Tibial nerve (tissue), 4 donors: ENCODE data around the gene CDH13. TPM values are rescaled to one million over a fixed set of nuclear protein-coding genes. Genes with fewer than 3 reads are reported as not detected.

Source experiments
- DNase-seq, 2 donors: peaks; one replicate each; pipeline ENCODE4 v3.0.0-alpha.2; 2019; ENCODE audit warnings: low spot score in 2 of 2
- H3K27ac ChIP-seq, 4 donors: fragments of 200-600 bp; sonication (generic) in 3 of 4; one replicate each; pipeline ENCODE4 v1.5.1; 2017 to 2019; ENCODE audit warnings: mild to moderate bottlenecking in 1 of 4
- H3K27me3 ChIP-seq, 2 donors: fragments of 200-600 bp; sonication (generic) in 1 of 2; one replicate each; pipeline versions ENCODE4 v1.5.1 to v1.6.0; 2017 to 2019
- H3K36me3 ChIP-seq, 3 donors: fragments of 200-600 bp; sonication (generic); one replicate each; pipeline ENCODE4 v1.5.1; 2018 to 2019
- H3K4me1 ChIP-seq, 4 donors: fragments of 200-600 bp; sonication (generic) in 3 of 4; one replicate each; pipeline ENCODE4 v1.5.1; 2017 to 2019
- H3K4me3 ChIP-seq, 4 donors: fragments of 200-600 bp; sonication (generic) in 3 of 4; one replicate each; pipeline ENCODE4 v1.5.1; 2017 to 2019; ENCODE audit warnings: mild to moderate bottlenecking in 1 of 4, moderate library complexity in 1 of 4
- H3K9me3 ChIP-seq, 4 donors: fragments of 200-600 bp; sonication (generic) in 3 of 4; one replicate each; pipeline ENCODE4 v1.5.1; 2017 to 2019
- CTCF ChIP-seq, 5 experiments: fragments of 200-600 bp in 3 of 5; fragments of 450-650 bp in 2 of 5; sonication (generic) in 3 of 5; IDR thresholded peaks; one replicate each; pipeline ENCODE4 v1.5.1; 2016 to 2019; ENCODE audit warnings: antibody characterized with exemption in 5 of 5, mild to moderate bottlenecking in 3 of 5, moderate library complexity in 2 of 5
- EP300 ChIP-seq, 2 donors: sonication (generic); formaldehyde crosslinking; IDR thresholded peaks; one replicate each; pipeline ENCODE4 v1.6.1; 2017; ENCODE audit warnings: antibody characterized with exemption in 2 of 2, mild to moderate bottlenecking in 1 of 2
- POLR2A ChIP-seq, 2 donors: fragments of 450-650 bp; IDR thresholded peaks; one replicate each; pipeline ENCODE4 v1.6.1; 2017; ENCODE audit warnings: antibody characterized with exemption in 2 of 2, mild to moderate bottlenecking in 2 of 2, moderate library complexity in 2 of 2
- WGBS, 2 donors: methylation state at CpG; one replicate each; pipeline ENCODE4 v1.1.5; 2018; 5-methylcytosine and 5-hydroxymethylcytosine counted together
- total RNA-seq, 4 donors: library from RNA; depleted of rRNA; stranded (reverse); fragments of >200 nt; gene quantifications; one replicate each; pipeline ENCODE4 v1.1.0, GENCODE V29; 2016

The CDH13 gene
- total RNA-seq, 4 donors from 2014 or later, result 4.1 to 14.4 (median 5.8) TPM

GRCh38 chr16:83744441-83744981, 1117.7 kb downstream of the CDH13 start:
- H3K4me1 ChIP-seq, result peaks cover 0 to 15% (median 0%) of the 10 kb centered on the region in 4 donors
- 20 to 28% methylated on average over 11 to 12 of the region's 12 CpGs for WGBS, 2 donors
- H3K27me3 ChIP-seq, result no peaks in the 10 kb centered on the region
- TF ChIP-seq CTCF (IDR thresholded peaks at IDR 0.05) (no peak), EP300 (IDR thresholded peaks at IDR 0.05) (peak in 1 of 2 donors; percentile 72), POLR2A (IDR thresholded peaks at IDR 0.05) (no peak)
- no peaks in the 10 kb centered on the region for H3K36me3 ChIP-seq
- peak in 1 of 2 donors; percentile 16 for DNase-seq
- peak overlapping the region in 2 of 4 donors; percentile 63 to 65 for H3K27ac ChIP-seq
- no peak overlapping the region for H3K4me3 ChIP-seq
- H3K9me3 ChIP-seq, result no peaks in the 10 kb centered on the region

GRCh38 chr16:83746611-83747010, 1119.8 kb downstream of the CDH13 start:
- Histone ChIP-seq H3K9me3 (no peaks in the 10 kb centered on the region), H3K27me3 (no peaks in the 10 kb centered on the region), H3K4me3 (no peak overlapping the region), H3K36me3 (no peaks in the 10 kb centered on the region), H3K4me1 (peaks cover 0 to 15% (median 0%) of the 10 kb centered on the region in 4 donors), H3K27ac (no peak overlapping the region)
- no peak for DNase-seq
- no peak for TF ChIP-seq CTCF (IDR thresholded peaks at IDR 0.05)
- no peak for TF ChIP-seq EP300 (IDR thresholded peaks at IDR 0.05)
- TF ChIP-seq POLR2A (IDR thresholded peaks at IDR 0.05), result no peak

GRCh38 chr16:83747936-83748335, 1121.2 kb downstream of the CDH13 start:
- WGBS, 2 donors, result 72 to 98% methylated on average over 3 of the region's 3 CpGs
- Histone ChIP-seq H3K4me1 (peaks cover 0 to 12% (median 0%) of the 10 kb centered on the region in 4 donors), H3K36me3 (no peaks in the 10 kb centered on the region), H3K27me3 (no peaks in the 10 kb centered on the region), H3K4me3 (no peak overlapping the region), H3K9me3 (no peaks in the 10 kb centered on the region), H3K27ac (no peak overlapping the region)
- no peak for DNase-seq
- TF ChIP-seq EP300 (IDR thresholded peaks at IDR 0.05), result no peak
- no peak for TF ChIP-seq CTCF (IDR thresholded peaks at IDR 0.05)
- no peak for TF ChIP-seq POLR2A (IDR thresholded peaks at IDR 0.05)

- no peaks in the 10 kb centered on the region for H3K36me3 ChIP-seq
- TF ChIP-seq CTCF (IDR thresholded peaks at IDR 0.05) (no peak), POLR2A (IDR thresholded peaks at IDR 0.05) (no peak), EP300 (IDR thresholded peaks at IDR 0.05) (no peak)
- H3K9me3 ChIP-seq, result peaks cover 0 to 25% (median 4%) of the 10 kb centered on the region in 4 donors
- H3K4me3 ChIP-seq, result no peak overlapping the region
- no peak overlapping the region for H3K27ac ChIP-seq
- H3K27me3 ChIP-seq, result no peaks in the 10 kb centered on the region
- no peak for DNase-seq
- no peaks in the 10 kb centered on the region for H3K4me1 ChIP-seq
These were observed 1128.6 kb downstream of the CDH13 start for GRCh38 chr16:83755391-83755790.

- 28% methylated on average over 11 of the region's 11 CpGs for WGBS, 2 donors
- no peak overlapping the region for H3K4me3 ChIP-seq
These were observed 1135.6 kb downstream of the CDH13 start for GRCh38 chr16:83762141-83762991.

More at GRCh38 chr16:83762141-83762991, 1135.6 kb downstream of the CDH13 start:
- TF ChIP-seq CTCF (IDR thresholded peaks at IDR 0.05), result no peak
- DNase-seq, result no peak
- Histone ChIP-seq H3K36me3 (no peaks in the 10 kb centered on the region), H3K27me3 (no peaks in the 10 kb centered on the region), H3K9me3 (peaks cover 0 to 13% (median 0%) of the 10 kb centered on the region in 4 donors), H3K27ac (no peak overlapping the region), H3K4me1 (no peaks in the 10 kb centered on the region)
